Left ventricle myocardium inferior (tissue), 1 donor: ENCODE results near the gene SUV39H2. TPM values are rescaled to one million over a fixed set of nuclear protein-coding genes. Genes with fewer than 3 reads are reported as not detected.

Experiments used
- DNase-seq: peaks from one replicate; pipeline ENCODE4 v3.0.0-alpha.2; 2020
- H3K27ac ChIP-seq: fragments of 200-600 bp; replicated peaks from 2 replicates; pipeline ENCODE4 v1.8.0; 2021
- H3K27me3 ChIP-seq: fragments of 200-600 bp; 2 replicates; pipeline ENCODE4 v1.8.0; 2021; ENCODE audit warnings: low read depth
- H3K36me3 ChIP-seq: fragments of 200-600 bp; 2 replicates; pipeline ENCODE4 v1.8.0; 2021
- H3K4me1 ChIP-seq: fragments of 200-600 bp; 2 replicates; pipeline ENCODE4 v1.8.0; 2021
- H3K4me3 ChIP-seq: fragments of 200-600 bp; 2 replicates; pipeline ENCODE4 v1.8.0; 2021; ENCODE audit warnings: mild to moderate bottlenecking, moderate library complexity
- H3K9me3 ChIP-seq: fragments of 200-600 bp; replicated peaks from 2 replicates; pipeline ENCODE4 v1.8.0; 2021
- intact Hi-C: fragments of 100-400 bp; cut with micrococcal nuclease; formaldehyde crosslinking; loops from one replicate; pipeline ENCODE4 v1.11.0; 2022
- total RNA-seq: library from RNA; stranded (reverse); fragmentation: NEBNext Ultra II Directional; extraction: Animal tissue kit (Norgen Biotek cat#: 25700); gene quantifications from one replicate; pipeline ENCODE4 v1.2.1, GENCODE V29; 2021
- TF ChIP-seq, protein P1 (sequence below): fragments of 200-600 bp; IDR thresholded peaks from 2 replicates; pipeline ENCODE4 v1.8.0; 2021; ENCODE audit warnings: antibody characterized with exemption, mild to moderate bottlenecking, borderline replicate concordance
- donor health status: DM: no; HTN: yes; CAD: no; lungs with severe emphysema.

The SUV39H2 gene
- total RNA-seq, 1 donor from 2014 or later = 4.8 TPM

DNA sequence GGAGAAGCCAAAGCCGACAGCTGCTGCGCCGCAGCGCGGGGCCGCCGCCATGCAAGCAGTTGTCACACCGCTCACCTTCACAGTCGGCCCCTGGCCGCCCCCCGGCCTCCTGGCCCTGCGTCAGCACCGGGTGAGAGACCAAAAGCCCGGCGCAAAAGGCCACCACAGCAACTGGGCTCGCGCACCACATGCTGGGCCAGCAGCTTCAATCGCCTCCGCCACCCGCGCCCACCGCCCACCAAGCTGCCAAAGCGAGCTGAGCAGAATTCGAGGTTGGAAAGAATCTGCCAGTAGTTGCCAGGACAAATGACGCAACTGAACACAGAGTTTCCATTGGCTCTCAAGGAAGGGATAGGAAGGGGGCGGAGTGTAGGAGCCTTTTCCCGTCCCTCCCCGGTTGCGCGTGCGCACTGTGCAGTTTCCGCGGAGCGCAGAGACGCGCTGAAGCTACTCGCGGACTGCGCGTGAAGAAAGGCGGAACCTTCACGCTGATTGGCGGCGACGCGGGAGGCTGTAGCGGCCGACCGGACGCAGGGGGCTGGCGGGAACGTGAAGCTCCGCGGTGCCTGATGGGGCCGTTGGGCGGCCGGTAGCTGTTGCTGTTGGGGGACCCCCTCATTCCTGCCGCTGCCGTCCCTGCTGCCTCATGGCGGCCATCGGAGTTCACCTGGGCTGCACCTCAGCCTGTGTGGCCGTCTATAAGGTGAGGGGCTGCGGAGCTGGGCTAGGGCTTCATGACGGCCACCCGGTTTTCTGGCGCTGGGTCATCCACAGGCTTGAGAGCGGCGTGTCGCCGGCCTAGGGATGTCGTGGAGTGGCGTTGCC, 40.7 kb upstream of the SUV39H2 start, which contains the start of the genes CDNF, HSPA14 and MSANTD7:
CDNF (minus strand) TSS at position 281 of the 825 bp plus-strand sequence; CDS start at position 190, 91 bp downstream.
HSPA14 (plus strand) TSS at position 550 of the 825 bp plus-strand sequence; CDS start at position 647, 97 bp downstream.
MSANTD7 (plus strand) TSS at position 550 of the 825 bp plus-strand sequence. CDS start 3,979 bp downstream, outside the sequence.
- Histone ChIP-seq H3K4me3 (peak within 1 kb of the TSS; percentile 92), H3K9me3 (no peaks in the 10 kb centered on the region), H3K4me1 (peaks cover 35% of the 10 kb centered on the region), H3K27me3 (no peaks in the 10 kb centered on the region), H3K27ac (peak within 1 kb of the TSS; percentile 96), H3K36me3 (peaks cover 30% of the 10 kb centered on the region)
- intact Hi-C loops = no loop called here
- TF ChIP-seq, protein P1, sequence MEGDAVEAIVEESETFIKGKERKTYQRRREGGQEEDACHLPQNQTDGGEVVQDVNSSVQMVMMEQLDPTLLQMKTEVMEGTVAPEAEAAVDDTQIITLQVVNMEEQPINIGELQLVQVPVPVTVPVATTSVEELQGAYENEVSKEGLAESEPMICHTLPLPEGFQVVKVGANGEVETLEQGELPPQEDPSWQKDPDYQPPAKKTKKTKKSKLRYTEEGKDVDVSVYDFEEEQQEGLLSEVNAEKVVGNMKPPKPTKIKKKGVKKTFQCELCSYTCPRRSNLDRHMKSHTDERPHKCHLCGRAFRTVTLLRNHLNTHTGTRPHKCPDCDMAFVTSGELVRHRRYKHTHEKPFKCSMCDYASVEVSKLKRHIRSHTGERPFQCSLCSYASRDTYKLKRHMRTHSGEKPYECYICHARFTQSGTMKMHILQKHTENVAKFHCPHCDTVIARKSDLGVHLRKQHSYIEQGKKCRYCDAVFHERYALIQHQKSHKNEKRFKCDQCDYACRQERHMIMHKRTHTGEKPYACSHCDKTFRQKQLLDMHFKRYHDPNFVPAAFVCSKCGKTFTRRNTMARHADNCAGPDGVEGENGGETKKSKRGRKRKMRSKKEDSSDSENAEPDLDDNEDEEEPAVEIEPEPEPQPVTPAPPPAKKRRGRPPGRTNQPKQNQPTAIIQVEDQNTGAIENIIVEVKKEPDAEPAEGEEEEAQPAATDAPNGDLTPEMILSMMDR = no peak
- peak; percentile 99 for DNase-seq

DNA sequence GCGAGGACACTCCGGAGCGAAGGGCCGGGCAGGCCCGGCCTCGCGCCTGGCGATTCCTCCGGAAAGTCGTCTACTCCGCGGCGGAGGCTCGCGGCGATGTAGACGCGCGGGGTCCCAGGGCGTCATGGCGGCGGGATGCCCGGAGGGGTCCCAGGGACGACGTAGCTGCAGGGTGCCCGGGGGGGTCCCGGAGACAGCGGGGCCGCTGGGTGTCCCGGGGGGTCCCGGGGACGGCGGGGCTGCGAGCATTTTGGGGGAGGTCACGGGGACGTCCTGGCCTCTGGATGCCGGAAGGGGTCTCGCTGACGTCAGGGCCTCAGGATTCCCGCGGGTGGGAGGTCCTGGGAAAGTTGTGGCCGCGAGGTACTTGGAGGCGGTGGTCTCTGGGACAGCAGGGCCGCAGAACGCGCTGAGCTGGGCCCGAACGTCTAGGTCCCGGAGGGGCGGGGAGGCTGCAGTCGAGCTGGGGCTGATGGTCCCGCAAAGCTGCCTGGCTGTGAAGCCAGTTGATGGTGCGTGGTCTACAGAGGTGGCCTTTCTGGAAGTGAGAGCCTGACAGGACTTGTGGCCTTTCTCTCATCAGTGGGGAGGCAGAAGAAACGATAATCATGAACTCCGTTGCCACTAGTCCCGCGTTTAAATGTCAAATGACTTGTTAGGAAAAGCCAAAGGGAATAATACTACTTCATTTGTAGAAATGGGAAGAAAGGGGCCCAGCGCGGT, 39.9 kb upstream of the SUV39H2 start:
- Histone ChIP-seq H3K4me1 (peaks cover 35% of the 10 kb centered on the region), H3K4me3 (peak overlapping the region; percentile 92), H3K27me3 (no peaks in the 10 kb centered on the region), H3K27ac (peak overlapping the region; percentile 96), H3K36me3 (peaks cover 38% of the 10 kb centered on the region), H3K9me3 (no peaks in the 10 kb centered on the region)
- TF ChIP-seq, protein P1 = no peak
- peak; percentile 29 for DNase-seq
- intact Hi-C loops = no loop called here

DNA sequence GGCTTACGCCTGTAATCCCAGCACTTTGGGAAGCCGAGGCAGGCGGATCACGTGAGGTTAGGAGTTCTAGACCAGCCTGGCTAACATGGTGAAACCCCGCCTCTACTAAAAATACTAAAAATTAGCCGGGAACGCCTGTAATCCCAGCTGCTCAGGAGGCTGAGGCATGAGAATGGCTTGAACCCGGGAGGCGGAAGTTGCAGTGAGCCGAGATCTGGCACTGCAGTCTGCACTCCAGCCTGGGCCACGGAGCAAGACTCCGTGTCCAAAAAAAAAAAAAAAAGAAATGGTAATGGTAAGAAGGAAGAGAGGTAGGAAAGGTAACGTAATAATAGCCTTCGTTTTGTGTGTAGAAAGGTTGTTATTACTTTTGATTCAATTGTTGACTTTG, 39.4 kb upstream of the SUV39H2 start:
- intact Hi-C loops = no loop called here
- TF ChIP-seq, protein P1 = no peak
- DNase-seq = no peak
- Histone ChIP-seq H3K27ac (peak overlapping the region; percentile 96), H3K4me1 (peaks cover 35% of the 10 kb centered on the region), H3K4me3 (peak overlapping the region; percentile 92), H3K9me3 (no peaks in the 10 kb centered on the region), H3K27me3 (no peaks in the 10 kb centered on the region), H3K36me3 (peaks cover 44% of the 10 kb centered on the region)

DNA sequence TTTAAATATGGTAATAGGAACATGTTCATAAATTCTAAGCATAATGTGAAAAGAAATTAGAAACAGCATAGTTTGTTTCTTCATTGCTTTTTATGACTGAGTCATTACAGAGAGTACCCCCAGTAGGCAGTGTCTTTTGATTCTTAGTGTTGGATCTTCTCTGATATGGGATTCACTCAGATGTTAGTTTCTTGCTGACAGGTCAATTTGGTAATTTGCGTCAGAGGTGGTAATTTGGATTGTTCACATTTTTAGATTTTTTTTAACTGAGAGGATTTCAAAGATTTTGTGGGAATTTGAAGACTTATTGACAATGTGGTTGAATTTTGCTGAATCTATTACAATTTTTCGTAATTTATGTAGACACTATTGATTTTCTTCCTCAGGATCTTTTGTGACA, 38.5 kb upstream of the SUV39H2 start:
- intact Hi-C loops = no loop called here
- TF ChIP-seq, protein P1 = no peak
- no peaks in the 10 kb centered on the region for H3K27me3 ChIP-seq
- peaks cover 53% of the 10 kb centered on the region for H3K36me3 ChIP-seq
- no peak for DNase-seq
- no peak overlapping the region for H3K4me3 ChIP-seq
- no peak overlapping the region for H3K27ac ChIP-seq
- H3K9me3 ChIP-seq = no peaks in the 10 kb centered on the region
- peaks cover 35% of the 10 kb centered on the region for H3K4me1 ChIP-seq

DNA sequence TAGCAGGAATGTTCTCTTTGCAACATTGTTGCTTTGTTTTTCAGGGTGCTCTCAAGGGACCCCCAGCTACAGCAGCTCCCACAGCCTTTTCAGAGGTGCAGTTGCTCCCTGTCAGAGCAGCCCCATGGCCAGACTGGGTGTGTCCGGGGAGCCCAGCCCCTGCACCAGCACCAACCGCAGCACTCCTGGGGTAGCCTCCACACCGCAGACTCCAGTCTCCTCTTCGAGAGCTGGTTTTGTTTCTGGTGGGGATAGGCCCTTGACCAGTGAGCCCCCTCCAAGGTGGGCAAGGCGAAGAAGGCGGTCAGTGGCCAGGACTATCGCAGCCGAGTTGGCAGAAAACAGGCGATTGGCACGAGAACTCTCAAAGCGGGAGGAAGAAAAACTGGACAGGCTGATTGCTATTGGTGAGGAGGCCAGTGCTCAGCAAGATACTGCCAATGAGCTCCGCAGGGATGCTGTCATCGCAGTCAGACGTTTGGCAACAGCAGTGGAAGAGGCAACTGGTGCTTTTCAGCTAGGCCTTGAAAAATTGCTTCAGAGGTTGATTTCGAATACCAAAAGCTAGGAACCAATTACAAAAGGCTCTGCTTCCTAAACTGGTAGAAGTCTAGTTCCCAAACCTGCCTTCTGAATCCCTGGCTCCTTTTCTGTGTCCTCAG, 35.2 kb upstream of the SUV39H2 start:
- TF ChIP-seq, protein P1 = no peak
- Histone ChIP-seq H3K27me3 (no peaks in the 10 kb centered on the region), H3K4me1 (peaks cover 17% of the 10 kb centered on the region), H3K9me3 (no peaks in the 10 kb centered on the region), H3K4me3 (no peak overlapping the region), H3K27ac (no peak overlapping the region), H3K36me3 (peaks cover 54% of the 10 kb centered on the region)
- DNase-seq = no peak
- intact Hi-C loops = no loop called here
